OCI-LY1 (cell line): ENCODE data around the gene CDC27.

Experiments used
- CTCF ChIP-seq: fragments of 200-600 bp; sonication (generic), shearing (Covaris generic); IDR thresholded peaks from 2 replicates; pipeline ENCODE4 v1.5.1; 2017; ENCODE audit warnings: mild to moderate bottlenecking, antibody characterized with exemption, low read length, moderate library complexity, mixed read lengths
- EZH2 ChIP-seq: fragments of 200-600 bp; sonication (generic), shearing (Covaris generic); IDR thresholded peaks from 2 replicates; pipeline ENCODE4 v1.8.0; 2017; ENCODE audit warnings: borderline replicate concordance, mixed run types, mild to moderate bottlenecking, antibody characterized with exemption, low read length, moderate library complexity, mixed read lengths

- no peak for TF ChIP-seq CTCF
- no peak for TF ChIP-seq EZH2
Observed at GRCh38 chr17:47184681-47185080, 4.4 kb downstream of the CDC27 start.
